A549 treated with RU486 at 1 μM for 4 hours (cell line): ENCODE data around the gene HOMER1. TPM values are rescaled to one million over a fixed set of nuclear protein-coding genes. Genes with fewer than 3 reads are reported as not detected.

Experiments used
- total RNA-seq: library from RNA; stranded (reverse); fragments of 200-300 nt; extraction: Qiagen RNA extraction; gene quantifications from 5 replicates; pipeline ENCODE4 v1.2.3, GENCODE V29; 2022; ENCODE audit warnings: low read depth

Gene HOMER1
- total RNA-seq = 4.5 to 12.0 TPM (median 5.2 TPM) in 5 replicates

GRCh38 chr5:79513704-79514390, at the start of gene HOMER1:
Gene HOMER1, minus strand, starts transcription at chr5:79514134. Its CDS starts 1,360 bp downstream, at chr5:79512774.

Other genes with a start within 250 kb of the HOMER1 start
- gene TENT2, start 98.3 kb upstream of the HOMER1 start, total RNA-seq = 14.9 to 22.1 TPM (median 21.8 TPM) in 5 replicates
- gene CMYA5, start 175.7 kb upstream of the HOMER1 start, total RNA-seq = 0.08 to 0.15 TPM (median 0.12 TPM) in 5 replicates